DND-41 (cell line): Measurements from ENCODE around the gene FAM131A.

ENCODE experiments used
- CTCF ChIP-seq: IDR thresholded peaks from 2 replicates; pipeline ENCODE4 v1.5.1; 2012; ENCODE audit warnings: borderline replicate concordance, low read length, moderate library complexity, mild to moderate bottlenecking; ENCODE audit not compliant: poor library complexity, severe bottlenecking; ENCODE audit errors: extremely low read depth
- EZH2 ChIP-seq: IDR thresholded peaks from 3 replicates; pipeline ENCODE4 v1.6.1; 2012; ENCODE audit warnings: borderline replicate concordance, low read depth, mild to moderate bottlenecking, moderate library complexity, low read length, inconsistent platforms; ENCODE audit not compliant: severe bottlenecking

- TF ChIP-seq CTCF = no peak
- TF ChIP-seq EZH2 = no peak
These were observed 30.7 kb downstream of the FAM131A start for GRCh38 chr3:184368116-184368515.
